Stimulated activated naive CD4-positive, alpha-beta T cell (primary cell): ENCODE measurements around the gene SDS.

ENCODE experiments used
- DNase-seq, 6 experiments: peaks; one replicate each; lab custom pipeline; 2025; lab: John Stamatoyannopoulos, UW

Gene SDS

GRCh38 chr12:113347892-113348291, 55.8 kb downstream of the SDS start:
- DNase-seq = no peak

- DNase-seq = no peak
These were observed 56.6 kb downstream of the SDS start for GRCh38 chr12:113347107-113347506.

GRCh38 chr12:113346353-113346752, 57.3 kb downstream of the SDS start:
- no peak for DNase-seq

- no peak for DNase-seq
These were observed 58.4 kb downstream of the SDS start for GRCh38 chr12:113345318-113345717.
